HG03558 (cell line): ENCODE results near the gene STK40.

Experiments used
- ATAC-seq: cut with Tn5 transposase; IDR thresholded peaks from one replicate; pipeline ENCODE4 v1.9.1; 2021; ENCODE audit warnings: moderate number of reproducible peaks; ENCODE audit not compliant: unreplicated experiment; ENCODE audit errors: extremely low read depth

Gene STK40

DNA sequence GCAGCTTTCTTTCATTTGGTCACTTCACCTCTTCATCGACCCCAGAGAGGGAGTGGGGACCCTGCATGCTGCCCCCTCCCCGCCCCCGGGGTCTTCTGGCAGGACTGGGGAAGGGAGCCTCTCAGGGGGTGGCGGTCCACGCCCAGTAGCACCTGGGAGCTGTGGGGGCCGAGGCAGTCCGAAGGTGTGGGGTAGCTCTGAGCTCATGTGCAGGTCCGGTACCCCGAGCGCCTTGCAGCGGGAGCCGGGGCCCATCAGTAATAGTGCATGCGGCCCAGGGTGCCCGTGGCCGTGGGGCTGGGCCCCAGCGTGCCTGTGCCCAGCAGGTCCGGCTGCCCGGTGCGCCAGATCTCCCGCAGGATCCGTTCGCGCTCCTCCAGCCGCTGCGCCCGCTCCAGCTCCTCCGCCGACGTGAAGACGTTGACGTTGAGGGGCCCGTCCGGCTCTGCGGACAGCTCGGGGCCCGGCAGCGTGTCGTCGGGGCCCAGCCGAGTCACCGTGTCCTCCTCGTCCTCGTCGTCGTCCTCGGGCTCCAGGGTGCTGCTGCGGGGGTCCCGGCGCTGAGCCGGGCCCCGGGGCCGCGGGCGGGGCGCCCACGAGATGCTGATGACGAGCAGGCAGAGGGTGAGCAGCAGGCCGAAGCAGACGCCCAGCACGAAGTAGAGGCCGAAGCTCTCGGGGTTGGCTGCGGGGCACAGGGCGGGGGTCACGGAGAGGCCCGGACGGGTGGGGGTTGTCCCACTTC lies 63.5 kb downstream of the STK40 start:
- ATAC-seq, result no peak

DNA sequence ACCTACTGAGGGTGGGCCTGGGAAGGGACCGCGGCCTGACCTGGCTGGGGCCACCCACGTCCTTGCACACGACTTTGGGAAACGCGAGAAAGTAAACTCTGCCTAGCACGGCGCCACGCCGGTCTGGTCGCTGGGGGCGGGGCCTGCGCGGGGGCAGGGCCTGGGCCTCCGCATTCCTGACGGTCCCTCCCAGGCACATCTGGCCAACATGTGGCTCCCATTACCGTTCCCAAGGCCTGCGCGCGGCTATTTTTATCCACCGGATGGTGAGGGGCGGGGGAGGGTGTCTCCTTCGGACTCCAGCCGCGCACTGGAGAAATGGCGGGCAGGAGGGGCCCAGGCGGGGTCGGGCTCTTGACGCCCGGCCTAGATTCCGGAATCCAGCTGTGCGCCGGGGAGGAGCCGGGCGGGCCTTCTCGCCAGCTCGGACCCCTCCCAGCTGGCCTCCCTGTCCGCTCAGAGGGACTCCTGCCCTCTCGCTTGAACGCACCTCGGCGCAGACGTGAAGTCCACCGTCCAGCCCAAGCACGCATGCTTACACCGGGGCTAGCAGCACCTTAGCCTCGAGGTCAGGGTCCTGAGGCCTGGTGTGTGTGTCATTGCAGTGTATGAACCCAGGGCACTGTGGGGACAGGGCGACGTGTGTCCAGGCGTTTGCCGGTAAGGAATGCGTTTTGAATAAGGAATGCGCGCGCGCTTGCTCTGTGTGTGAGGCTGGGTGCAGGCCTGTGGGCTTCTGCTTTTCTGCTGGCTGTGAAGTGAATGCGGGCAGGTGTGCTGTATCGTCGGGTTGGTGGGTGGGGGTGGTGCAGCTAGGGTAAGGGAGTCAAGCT lies 64.4 kb downstream of the STK40 start:
- no peak for ATAC-seq

GRCh38 chr1:36320767-36321118 lies 65.0 kb downstream of the STK40 start:
- ATAC-seq, result no peak

GRCh38 chr1:36320291-36320761 lies 65.4 kb downstream of the STK40 start:
- no peak for ATAC-seq

GRCh38 chr1:36309397-36309796 lies 76.3 kb downstream of the STK40 start:
- ATAC-seq, result no peak

- ATAC-seq, result no peak
These were observed 78.0 kb downstream of the STK40 start for GRCh38 chr1:36307601-36308330.

DNA sequence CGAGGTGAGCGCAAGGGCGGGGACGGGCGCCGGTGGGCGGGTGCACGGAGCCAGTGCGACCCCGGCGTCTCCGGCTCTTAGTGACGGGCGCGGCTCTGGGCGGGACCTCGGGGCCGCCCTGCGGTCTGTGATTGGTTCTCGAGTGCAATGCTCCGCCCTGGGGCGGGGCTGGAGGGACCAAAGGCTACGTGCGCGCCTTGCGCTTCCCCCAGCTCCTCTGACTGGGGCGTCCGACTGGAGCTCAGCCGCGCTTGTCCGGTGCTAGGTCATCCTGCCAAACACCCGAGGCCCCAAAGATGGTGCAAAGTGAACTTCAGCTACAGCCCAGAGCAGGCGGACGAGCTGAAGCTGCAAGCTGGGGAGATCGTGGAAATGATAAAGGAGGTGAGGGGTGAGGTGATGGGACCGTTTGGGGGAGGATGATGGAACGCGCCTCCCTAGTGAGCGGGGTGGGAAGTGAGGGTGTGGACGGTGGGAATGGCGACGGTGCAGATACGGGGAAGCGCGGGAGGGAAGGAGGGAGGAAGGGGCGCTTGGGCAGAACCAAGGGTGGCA lies 78.7 kb downstream of the STK40 start:
- ATAC-seq, result peak; percentile 94

DNA sequence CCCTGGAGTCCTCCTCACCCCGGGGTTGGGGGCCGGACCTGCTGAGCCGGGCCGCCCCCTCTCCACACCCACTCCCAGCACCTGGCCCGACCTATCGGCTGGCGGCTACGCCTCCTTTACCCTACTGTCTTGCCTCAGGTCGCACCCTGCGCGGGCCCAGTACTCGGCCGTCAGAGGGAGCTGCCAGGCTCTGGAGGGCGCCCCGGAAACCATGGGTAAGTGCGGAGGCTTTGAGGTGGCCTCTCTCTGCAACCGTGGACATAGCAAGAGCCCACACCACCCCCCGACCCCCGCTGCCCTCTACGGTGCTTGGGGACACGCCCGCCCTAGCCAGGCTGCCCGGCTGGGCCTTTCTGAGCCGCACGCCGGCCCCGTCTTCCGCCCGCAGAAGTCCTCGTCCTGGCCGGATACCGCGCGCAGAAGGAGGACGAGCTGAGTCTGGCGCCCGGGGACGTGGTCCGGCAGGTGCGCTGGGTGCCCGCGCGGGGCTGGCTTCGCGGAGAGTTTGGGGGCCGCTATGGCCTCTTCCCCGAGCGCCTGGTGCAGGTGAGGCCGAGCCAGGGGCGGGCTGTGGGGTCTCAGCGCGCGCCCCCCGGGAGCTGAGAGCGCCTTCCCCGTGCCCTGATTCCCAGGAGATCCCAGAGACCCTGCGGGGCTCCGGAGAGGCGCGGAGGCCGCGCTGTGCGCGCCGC lies 79.4 kb downstream of the STK40 start, which contains the start of gene SH3D21:
SH3D21 (plus strand) TSS at position 159 of the 692 bp plus-strand sequence; CDS start at position 212, 53 bp downstream.
- ATAC-seq, result peak; percentile 8

DNA sequence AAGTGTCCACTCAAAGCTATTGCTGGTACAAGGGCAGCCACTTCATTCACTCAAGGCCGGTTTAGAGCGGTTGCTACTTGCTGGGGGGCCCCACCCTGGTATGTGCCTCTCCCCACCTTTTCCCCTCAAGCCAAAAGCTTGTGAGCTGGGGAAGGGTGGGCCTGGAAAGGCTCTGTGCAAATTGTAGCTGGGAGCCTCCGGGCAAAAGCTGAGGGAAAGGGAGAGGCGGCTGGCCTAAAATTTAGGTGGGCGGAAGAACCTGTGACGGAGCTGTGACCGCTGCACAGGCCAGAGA lies 79.9 kb downstream of the STK40 start:
- no peak for ATAC-seq

GRCh38 chr1:36304970-36305914 lies 80.5 kb downstream of the STK40 start:
- ATAC-seq, result no peak

GRCh38 chr1:36304521-36304920 lies 81.2 kb downstream of the STK40 start:
- no peak for ATAC-seq

GRCh38 chr1:36303650-36304360 lies 81.9 kb downstream of the STK40 start:
- no peak for ATAC-seq

- ATAC-seq, result no peak
These were observed 82.5 kb downstream of the STK40 start for GRCh38 chr1:36303244-36303643.

- ATAC-seq, result no peak
These were observed 84.5 kb downstream of the STK40 start for GRCh38 chr1:36301220-36301619.

- ATAC-seq, result no peak
These were observed 85.2 kb downstream of the STK40 start for GRCh38 chr1:36300526-36300925.

DNA sequence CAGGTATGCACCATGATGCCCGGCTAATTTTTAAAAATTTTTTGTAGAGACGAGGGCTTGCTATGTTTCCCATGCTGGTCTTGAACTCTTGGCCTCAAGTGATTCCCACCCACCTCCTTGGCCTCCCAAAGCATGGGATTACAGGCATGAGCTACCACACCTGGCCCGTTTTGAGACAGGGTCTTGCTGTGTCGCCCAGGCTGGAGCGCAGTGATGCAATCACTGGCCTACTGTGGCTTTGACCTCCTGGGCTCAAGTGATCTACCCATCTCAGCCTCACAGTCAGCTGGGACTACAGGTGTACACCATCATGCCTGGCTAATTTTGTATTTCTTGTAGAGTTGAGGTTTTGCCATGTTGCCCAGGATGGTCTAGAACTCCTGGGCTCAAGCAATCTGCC lies 87.1 kb downstream of the STK40 start:
- ATAC-seq, result no peak

- no peak for ATAC-seq
These were observed 88.7 kb downstream of the STK40 start for GRCh38 chr1:36297062-36297461.

GRCh38 chr1:36295390-36295789 lies 90.3 kb downstream of the STK40 start:
- no peak for ATAC-seq
